ENCODE data around the gene PPARGC1A.

Gene PPARGC1A

GRCh38 chr4:23838607-23839006, 51.2 kb downstream of the PPARGC1A start:
- DNase-seq (ENCODE audit: low read depth) = no peak
- no peak for TF ChIP-seq CTCF (IDR thresholded peaks at IDR 0.05; ENCODE audit: control insufficient read depth, extremely low read depth, insufficient read depth)
- no peak overlapping the region for H3K4me3 ChIP-seq (ENCODE audit: low read depth, low read length)

GRCh38 chr4:23838131-23838530, 51.7 kb downstream of the PPARGC1A start:
- no peak for DNase-seq (ENCODE audit: low read depth)
- no peak for TF ChIP-seq CTCF (IDR thresholded peaks at IDR 0.05; ENCODE audit: control insufficient read depth, extremely low read depth, insufficient read depth)
- H3K4me3 ChIP-seq (ENCODE audit: low read depth, low read length) = no peak overlapping the region

- no peak for DNase-seq (ENCODE audit: low read depth)
- TF ChIP-seq CTCF (IDR thresholded peaks at IDR 0.05; ENCODE audit: control insufficient read depth, extremely low read depth, insufficient read depth) = no peak
- H3K4me3 ChIP-seq (ENCODE audit: low read depth, low read length) = no peak overlapping the region
Observed at GRCh38 chr4:23837371-23837770, 52.5 kb downstream of the PPARGC1A start.

- no peak for TF ChIP-seq CTCF (IDR thresholded peaks at IDR 0.05; ENCODE audit: control insufficient read depth, extremely low read depth, insufficient read depth)
- H3K4me3 ChIP-seq (ENCODE audit: low read depth, low read length) = no peak overlapping the region
- no peak for DNase-seq (ENCODE audit: low read depth)
Observed at GRCh38 chr4:23835774-23836478, 53.9 kb downstream of the PPARGC1A start.

- H3K4me3 ChIP-seq (ENCODE audit: low read depth, low read length) = no peak overlapping the region
- no peak for DNase-seq (ENCODE audit: low read depth)
- TF ChIP-seq CTCF (IDR thresholded peaks at IDR 0.05; ENCODE audit: control insufficient read depth, extremely low read depth, insufficient read depth) = no peak
Observed at GRCh38 chr4:23828779-23829178, 61.1 kb downstream of the PPARGC1A start.

- DNase-seq (ENCODE audit: low read depth) = no peak
- no peak overlapping the region for H3K4me3 ChIP-seq (ENCODE audit: low read depth, low read length)
- TF ChIP-seq CTCF (IDR thresholded peaks at IDR 0.05; ENCODE audit: control insufficient read depth, extremely low read depth, insufficient read depth) = no peak
Observed at GRCh38 chr4:23828020-23828715, 61.7 kb downstream of the PPARGC1A start.

All from LNCaP clone FGC (cell line).